Measurements from ENCODE around the gene CDHR5. TPM values are rescaled to one million over a fixed set of nuclear protein-coding genes. Genes with fewer than 3 reads are reported as not detected.

The CDHR5 gene
- 0.01 TPM for polyA plus RNA-seq (2013, experiment 1 of 2)
- polyA plus RNA-seq (2013, experiment 2 of 2): 0.01 TPM

- no peak within 1 kb of the TSS for H3K4ac ChIP-seq (ENCODE audit: low read depth, low read length)
- no peak within 1 kb of the TSS for H3K4me3 ChIP-seq (ENCODE audit: low read length)
- no peak within 1 kb of the TSS for H3K56ac ChIP-seq (ENCODE audit: low read length)
- H3K4me1 ChIP-seq (ENCODE audit: control insufficient read depth, low read depth, low read length): no peaks in the 10 kb centered on the region
- no peak within 1 kb of the TSS for H3K9ac ChIP-seq (ENCODE audit: low read length)
- peak within 1 kb of the TSS; percentile 45 for H3K23ac ChIP-seq (ENCODE audit: low read length)
- H2BK5ac ChIP-seq (ENCODE audit: low read length): no peak within 1 kb of the TSS
- H3K18ac ChIP-seq (ENCODE audit: low read length): no peak within 1 kb of the TSS
- WGBS (ENCODE audit: extremely low coverage, insufficient coverage, low lambda C conversion rate): no CpG with 5 or more reads among the region's 33 CpGs
- no peak within 1 kb of the TSS for H2AK5ac ChIP-seq (ENCODE audit: low read length)
- no peaks in the 10 kb centered on the region for H3K79me1 ChIP-seq (ENCODE audit: low read length)
- H2BK120ac ChIP-seq (ENCODE audit: low read depth, low read length): no peak within 1 kb of the TSS
- no peaks in the 10 kb centered on the region for H3K79me2 ChIP-seq (ENCODE audit: control insufficient read depth, insufficient read depth, low read length)
- no peak for DNase-seq
- H3K36me3 ChIP-seq (ENCODE audit: control insufficient read depth, insufficient read depth, low read length): no peaks in the 10 kb centered on the region
- no peak within 1 kb of the TSS for H3K4me2 ChIP-seq (ENCODE audit: low read length)
- no peak within 1 kb of the TSS for H2BK15ac ChIP-seq (replicated peaks; ENCODE audit: low read depth)
- H3K27ac ChIP-seq (ENCODE audit: low read depth, low read length): no peak within 1 kb of the TSS
- no peak within 1 kb of the TSS for H4K8ac ChIP-seq (ENCODE audit: low read depth, low read length)
- no peak within 1 kb of the TSS for H4K5ac ChIP-seq (ENCODE audit: low read length)
- no peaks in the 10 kb centered on the region for H3K27me3 ChIP-seq (ENCODE audit: insufficient read depth, low read length, poor library complexity)
Observed at GRCh38 chr11:624705-625635, at the start of gene CDHR5. CDHR5 (minus strand) TSS chr11:624955; CDS start chr11:624902, 53 bp downstream.

- no peak overlapping the region for H3K4me3 ChIP-seq (ENCODE audit: low read length)
Observed at GRCh38 chr11:674406-674805, 49.7 kb upstream of the CDHR5 start.

GRCh38 chr11:673866-674265 lies 49.1 kb upstream of the CDHR5 start:
- no CpG with 5 or more reads among the region's 8 CpGs for WGBS (ENCODE audit: extremely low coverage, insufficient coverage, low lambda C conversion rate)

More at GRCh38 chr11:674406-674805, 49.7 kb upstream of the CDHR5 start:
- peaks cover 6% of the 10 kb centered on the region for H3K36me3 ChIP-seq (ENCODE audit: control insufficient read depth, insufficient read depth, low read length)
- DNase-seq: no peak
- no peak overlapping the region for H4K8ac ChIP-seq (ENCODE audit: low read depth, low read length)
- no peak overlapping the region for H2BK15ac ChIP-seq (replicated peaks; ENCODE audit: low read depth)
- H3K27me3 ChIP-seq (ENCODE audit: insufficient read depth, low read length, poor library complexity): no peaks in the 10 kb centered on the region
- no peak overlapping the region for H3K9ac ChIP-seq (ENCODE audit: low read length)
- no peak overlapping the region for H4K5ac ChIP-seq (ENCODE audit: low read length)
- H3K23ac ChIP-seq (ENCODE audit: low read length): no peak overlapping the region
- no CpG with 5 or more reads among the region's 17 CpGs for WGBS (ENCODE audit: extremely low coverage, insufficient coverage, low lambda C conversion rate)
- H3K27ac ChIP-seq (ENCODE audit: low read depth, low read length): no peak overlapping the region
- H3K18ac ChIP-seq (ENCODE audit: low read length): no peak overlapping the region
- no peak overlapping the region for H3K4ac ChIP-seq (ENCODE audit: low read depth, low read length)
- no peaks in the 10 kb centered on the region for H3K79me2 ChIP-seq (ENCODE audit: control insufficient read depth, insufficient read depth, low read length)
- H3K4me2 ChIP-seq (ENCODE audit: low read length): no peak overlapping the region
- H2BK5ac ChIP-seq (ENCODE audit: low read length): no peak overlapping the region
- no peaks in the 10 kb centered on the region for H3K4me1 ChIP-seq (ENCODE audit: control insufficient read depth, low read depth, low read length)
- no peak overlapping the region for H2BK120ac ChIP-seq (ENCODE audit: low read depth, low read length)
- H3K79me1 ChIP-seq (ENCODE audit: low read length): no peaks in the 10 kb centered on the region
- H3K56ac ChIP-seq (ENCODE audit: low read length): no peak overlapping the region
- H2AK5ac ChIP-seq (ENCODE audit: low read length): no peak overlapping the region

GRCh38 chr11:665704-666281 lies 41.0 kb upstream of the CDHR5 start:
- H3K79me1 ChIP-seq (ENCODE audit: low read length): peaks cover 2% of the 10 kb centered on the region
- no peak for DNase-seq
- H3K27ac ChIP-seq (ENCODE audit: low read depth, low read length): no peak overlapping the region
- no CpG with 5 or more reads among the region's 11 CpGs for WGBS (ENCODE audit: extremely low coverage, insufficient coverage, low lambda C conversion rate)
- no peak overlapping the region for H3K4ac ChIP-seq (ENCODE audit: low read depth, low read length)
- H2BK15ac ChIP-seq (replicated peaks; ENCODE audit: low read depth): no peak overlapping the region
- no peak overlapping the region for H4K8ac ChIP-seq (ENCODE audit: low read depth, low read length)
- H2BK120ac ChIP-seq (ENCODE audit: low read depth, low read length): no peak overlapping the region
- H3K27me3 ChIP-seq (ENCODE audit: insufficient read depth, low read length, poor library complexity): no peaks in the 10 kb centered on the region
- no peak overlapping the region for H2AK5ac ChIP-seq (ENCODE audit: low read length)
- no peak overlapping the region for H3K9ac ChIP-seq (ENCODE audit: low read length)
- peaks cover 2% of the 10 kb centered on the region for H3K79me2 ChIP-seq (ENCODE audit: control insufficient read depth, insufficient read depth, low read length)
- no peak overlapping the region for H3K56ac ChIP-seq (ENCODE audit: low read length)
- H3K23ac ChIP-seq (ENCODE audit: low read length): no peak overlapping the region
- no peak overlapping the region for H3K18ac ChIP-seq (ENCODE audit: low read length)
- H4K5ac ChIP-seq (ENCODE audit: low read length): no peak overlapping the region
- H3K4me2 ChIP-seq (ENCODE audit: low read length): no peak overlapping the region
- no peak overlapping the region for H3K4me3 ChIP-seq (ENCODE audit: low read length)
- no peak overlapping the region for H2BK5ac ChIP-seq (ENCODE audit: low read length)
- no peaks in the 10 kb centered on the region for H3K4me1 ChIP-seq (ENCODE audit: control insufficient read depth, low read depth, low read length)
- peaks cover 3% of the 10 kb centered on the region for H3K36me3 ChIP-seq (ENCODE audit: control insufficient read depth, insufficient read depth, low read length)

More at GRCh38 chr11:673866-674265, 49.1 kb upstream of the CDHR5 start:
- H2AK5ac ChIP-seq (ENCODE audit: low read length): no peak overlapping the region
- H3K4me1 ChIP-seq (ENCODE audit: control insufficient read depth, low read depth, low read length): no peaks in the 10 kb centered on the region
- H2BK15ac ChIP-seq (replicated peaks; ENCODE audit: low read depth): no peak overlapping the region
- H3K18ac ChIP-seq (ENCODE audit: low read length): no peak overlapping the region
- no peak overlapping the region for H3K9ac ChIP-seq (ENCODE audit: low read length)
- no peak overlapping the region for H3K4me2 ChIP-seq (ENCODE audit: low read length)
- no peak overlapping the region for H2BK5ac ChIP-seq (ENCODE audit: low read length)
- no peak overlapping the region for H4K5ac ChIP-seq (ENCODE audit: low read length)
- H3K4ac ChIP-seq (ENCODE audit: low read depth, low read length): no peak overlapping the region
- H3K27me3 ChIP-seq (ENCODE audit: insufficient read depth, low read length, poor library complexity): no peaks in the 10 kb centered on the region
- DNase-seq: no peak
- no peak overlapping the region for H3K56ac ChIP-seq (ENCODE audit: low read length)
- H3K27ac ChIP-seq (ENCODE audit: low read depth, low read length): no peak overlapping the region
- no peaks in the 10 kb centered on the region for H3K79me2 ChIP-seq (ENCODE audit: control insufficient read depth, insufficient read depth, low read length)
- no peaks in the 10 kb centered on the region for H3K79me1 ChIP-seq (ENCODE audit: low read length)
- peaks cover 6% of the 10 kb centered on the region for H3K36me3 ChIP-seq (ENCODE audit: control insufficient read depth, insufficient read depth, low read length)
- H2BK120ac ChIP-seq (ENCODE audit: low read depth, low read length): no peak overlapping the region
- H4K8ac ChIP-seq (ENCODE audit: low read depth, low read length): no peak overlapping the region
- H3K4me3 ChIP-seq (ENCODE audit: low read length): no peak overlapping the region
- no peak overlapping the region for H3K23ac ChIP-seq (ENCODE audit: low read length)

GRCh38 chr11:665062-665703 lies 40.4 kb upstream of the CDHR5 start:
- Histone ChIP-seq H3K79me1 (ENCODE audit: low read length) (peaks cover 2% of the 10 kb centered on the region), H4K8ac (ENCODE audit: low read depth, low read length) (no peak overlapping the region), H3K4me1 (ENCODE audit: control insufficient read depth, low read depth, low read length) (no peaks in the 10 kb centered on the region), H2AK5ac (ENCODE audit: low read length) (no peak overlapping the region), H3K27me3 (ENCODE audit: insufficient read depth, low read length, poor library complexity) (no peaks in the 10 kb centered on the region), H3K56ac (ENCODE audit: low read length) (no peak overlapping the region), H3K4ac (ENCODE audit: low read depth, low read length) (no peak overlapping the region), H3K4me2 (ENCODE audit: low read length) (no peak overlapping the region), H4K5ac (ENCODE audit: low read length) (no peak overlapping the region), H3K9ac (ENCODE audit: low read length) (no peak overlapping the region), H3K18ac (ENCODE audit: low read length) (no peak overlapping the region), H3K36me3 (ENCODE audit: control insufficient read depth, insufficient read depth, low read length) (peaks cover 3% of the 10 kb centered on the region), H3K79me2 (ENCODE audit: control insufficient read depth, insufficient read depth, low read length) (peaks cover 2% of the 10 kb centered on the region), H3K23ac (ENCODE audit: low read length) (no peak overlapping the region), H3K4me3 (ENCODE audit: low read length) (no peak overlapping the region), H2BK5ac (ENCODE audit: low read length) (no peak overlapping the region), H2BK120ac (ENCODE audit: low read depth, low read length) (no peak overlapping the region), H3K27ac (ENCODE audit: low read depth, low read length) (no peak overlapping the region), H2BK15ac (replicated peaks; ENCODE audit: low read depth) (no peak overlapping the region)
- no peak for DNase-seq
- WGBS (ENCODE audit: extremely low coverage, insufficient coverage, low lambda C conversion rate): no CpG with 5 or more reads among the region's 15 CpGs

Measured in mesendoderm (in vitro differentiated cells).